GM19397 (cell line): ENCODE data around the gene SARS1.

Source experiments
- ATAC-seq: cut with Tn5 transposase; IDR thresholded peaks from one replicate; pipeline ENCODE4 v1.9.1; 2021; ENCODE audit warnings: mild to moderate bottlenecking, moderate library complexity; ENCODE audit not compliant: unreplicated experiment

SARS1 gene

DNA sequence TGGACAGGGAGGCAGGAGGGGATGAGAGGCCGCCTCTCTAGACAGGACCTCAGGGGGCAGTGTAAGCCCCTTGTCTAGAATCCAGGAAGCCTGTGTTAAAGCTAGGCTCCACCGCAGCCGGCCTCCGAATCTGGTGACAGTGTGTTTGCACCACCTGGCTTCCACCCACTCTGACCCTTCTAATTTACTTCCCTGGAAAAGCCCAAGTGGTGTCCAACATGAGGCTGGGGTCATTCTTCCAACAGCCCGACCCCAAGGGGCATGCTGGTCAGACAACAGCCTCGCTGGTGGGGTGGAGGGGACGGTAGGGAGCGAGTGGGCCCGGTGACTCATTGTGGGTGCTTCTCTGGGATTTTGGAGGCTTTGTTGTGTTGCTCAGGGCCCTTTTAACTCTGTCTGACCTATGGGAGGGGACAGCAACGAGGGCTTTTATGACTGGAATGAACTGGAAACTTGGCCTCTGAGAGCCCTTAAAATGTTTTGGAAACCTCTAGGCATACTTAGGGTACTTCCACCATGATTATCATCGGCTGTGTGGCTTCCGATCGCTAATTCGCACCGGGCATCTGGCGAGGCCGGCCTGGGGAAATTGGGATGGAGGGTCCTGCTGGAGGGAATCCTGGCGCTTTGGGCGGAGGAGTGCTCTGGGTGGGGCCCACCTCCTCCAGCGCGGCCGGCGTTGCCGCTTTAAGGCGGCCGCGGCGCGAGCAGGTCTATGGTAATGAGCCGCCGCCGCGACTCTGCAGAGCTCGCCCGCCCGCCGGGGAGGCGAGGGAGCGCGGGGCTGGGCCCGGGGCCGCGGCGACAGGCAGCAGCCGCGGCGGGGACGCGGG, 35.3 kb downstream of the SARS1 start, which contains the start of gene CELSR2:
Gene CELSR2 (plus strand): TSS at position 743 of the 833 bp plus-strand sequence. CDS start 541 bp downstream, outside the sequence.
- peak; percentile 79 for ATAC-seq

- ATAC-seq = peak; percentile 35
Observed at GRCh38 chr1:109249654-109250401, 36.1 kb downstream of the SARS1 start.

GRCh38 chr1:109250454-109251276, 36.9 kb downstream of the SARS1 start:
- ATAC-seq = no peak

DNA sequence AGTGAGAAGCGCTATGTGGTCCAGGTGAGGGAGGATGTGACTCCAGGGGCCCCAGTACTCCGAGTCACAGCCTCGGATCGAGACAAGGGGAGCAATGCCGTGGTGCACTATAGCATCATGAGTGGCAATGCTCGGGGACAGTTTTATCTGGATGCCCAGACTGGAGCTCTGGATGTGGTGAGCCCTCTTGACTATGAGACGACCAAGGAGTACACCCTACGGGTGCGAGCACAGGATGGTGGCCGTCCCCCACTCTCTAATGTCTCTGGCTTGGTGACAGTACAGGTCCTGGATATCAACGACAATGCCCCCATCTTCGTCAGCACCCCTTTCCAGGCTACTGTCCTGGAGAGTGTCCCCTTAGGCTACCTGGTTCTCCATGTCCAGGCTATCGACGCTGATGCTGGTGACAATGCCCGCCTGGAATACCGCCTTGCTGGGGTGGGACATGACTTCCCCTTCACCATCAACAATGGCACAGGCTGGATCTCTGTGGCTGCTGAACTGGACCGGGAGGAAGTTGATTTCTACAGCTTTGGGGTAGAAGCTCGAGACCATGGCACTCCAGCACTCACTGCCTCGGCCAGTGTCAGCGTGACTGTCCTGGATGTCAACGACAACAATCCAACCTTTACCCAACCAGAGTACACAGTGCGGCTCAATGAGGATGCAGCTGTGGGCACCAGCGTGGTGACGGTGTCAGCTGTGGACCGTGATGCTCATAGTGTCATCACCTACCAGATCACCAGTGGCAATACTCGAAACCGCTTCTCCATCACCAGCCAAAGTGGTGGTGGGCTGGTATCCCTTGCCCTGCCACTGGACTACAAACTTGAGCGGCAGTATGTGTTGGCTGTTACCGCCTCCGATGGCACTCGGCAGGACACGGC, 37.8 kb downstream of the SARS1 start:
- ATAC-seq = no peak

DNA sequence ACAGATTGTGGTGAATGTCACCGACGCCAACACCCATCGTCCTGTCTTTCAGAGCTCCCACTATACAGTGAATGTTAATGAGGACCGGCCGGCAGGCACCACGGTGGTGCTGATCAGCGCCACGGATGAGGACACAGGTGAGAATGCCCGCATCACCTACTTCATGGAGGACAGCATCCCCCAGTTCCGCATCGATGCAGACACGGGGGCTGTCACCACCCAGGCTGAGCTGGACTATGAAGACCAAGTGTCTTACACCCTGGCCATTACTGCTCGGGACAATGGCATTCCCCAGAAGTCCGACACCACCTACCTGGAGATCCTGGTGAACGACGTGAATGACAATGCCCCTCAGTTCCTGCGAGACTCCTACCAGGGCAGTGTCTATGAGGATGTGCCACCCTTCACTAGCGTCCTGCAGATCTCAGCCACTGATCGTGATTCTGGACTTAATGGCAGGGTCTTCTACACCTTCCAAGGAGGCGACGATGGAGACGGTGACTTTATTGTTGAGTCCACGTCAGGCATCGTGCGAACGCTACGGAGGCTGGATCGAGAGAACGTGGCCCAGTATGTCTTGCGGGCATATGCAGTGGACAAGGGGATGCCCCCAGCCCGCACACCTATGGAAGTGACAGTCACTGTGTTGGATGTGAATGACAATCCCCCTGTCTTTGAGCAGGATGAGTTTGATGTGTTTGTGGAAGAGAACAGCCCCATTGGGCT, 38.6 kb downstream of the SARS1 start:
- ATAC-seq = no peak

DNA sequence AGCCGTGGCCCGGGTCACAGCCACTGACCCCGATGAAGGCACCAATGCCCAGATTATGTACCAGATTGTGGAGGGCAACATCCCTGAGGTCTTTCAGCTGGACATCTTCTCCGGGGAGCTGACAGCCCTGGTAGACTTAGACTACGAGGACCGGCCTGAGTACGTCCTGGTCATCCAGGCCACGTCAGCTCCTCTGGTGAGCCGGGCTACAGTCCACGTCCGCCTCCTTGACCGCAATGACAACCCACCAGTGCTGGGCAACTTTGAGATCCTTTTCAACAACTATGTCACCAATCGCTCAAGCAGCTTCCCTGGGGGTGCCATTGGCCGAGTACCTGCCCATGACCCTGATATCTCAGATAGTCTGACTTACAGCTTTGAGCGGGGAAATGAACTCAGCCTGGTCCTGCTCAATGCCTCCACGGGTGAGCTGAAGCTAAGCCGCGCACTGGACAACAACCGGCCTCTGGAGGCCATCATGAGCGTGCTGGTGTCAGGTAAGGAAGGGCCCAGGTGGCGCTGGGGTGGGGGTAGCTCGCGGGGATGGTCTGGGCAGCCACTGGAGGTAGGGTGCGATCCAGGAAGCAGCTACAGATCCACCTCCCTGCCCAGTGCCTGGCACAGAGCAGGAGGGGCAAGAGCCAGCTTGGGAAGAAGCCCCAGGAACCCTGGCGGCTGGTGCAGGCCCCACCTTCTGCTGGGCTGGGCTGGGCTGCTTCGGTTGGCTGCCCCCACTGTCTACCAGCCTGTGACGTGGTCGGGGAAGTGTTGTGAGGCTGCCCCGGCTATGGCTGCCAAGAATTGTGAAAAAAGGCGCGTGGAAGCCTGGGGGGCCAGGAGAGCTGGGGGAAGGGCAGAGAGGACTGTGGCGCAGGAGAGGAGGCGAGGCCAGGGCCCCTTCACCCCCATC, 39.4 kb downstream of the SARS1 start:
- ATAC-seq = no peak

DNA sequence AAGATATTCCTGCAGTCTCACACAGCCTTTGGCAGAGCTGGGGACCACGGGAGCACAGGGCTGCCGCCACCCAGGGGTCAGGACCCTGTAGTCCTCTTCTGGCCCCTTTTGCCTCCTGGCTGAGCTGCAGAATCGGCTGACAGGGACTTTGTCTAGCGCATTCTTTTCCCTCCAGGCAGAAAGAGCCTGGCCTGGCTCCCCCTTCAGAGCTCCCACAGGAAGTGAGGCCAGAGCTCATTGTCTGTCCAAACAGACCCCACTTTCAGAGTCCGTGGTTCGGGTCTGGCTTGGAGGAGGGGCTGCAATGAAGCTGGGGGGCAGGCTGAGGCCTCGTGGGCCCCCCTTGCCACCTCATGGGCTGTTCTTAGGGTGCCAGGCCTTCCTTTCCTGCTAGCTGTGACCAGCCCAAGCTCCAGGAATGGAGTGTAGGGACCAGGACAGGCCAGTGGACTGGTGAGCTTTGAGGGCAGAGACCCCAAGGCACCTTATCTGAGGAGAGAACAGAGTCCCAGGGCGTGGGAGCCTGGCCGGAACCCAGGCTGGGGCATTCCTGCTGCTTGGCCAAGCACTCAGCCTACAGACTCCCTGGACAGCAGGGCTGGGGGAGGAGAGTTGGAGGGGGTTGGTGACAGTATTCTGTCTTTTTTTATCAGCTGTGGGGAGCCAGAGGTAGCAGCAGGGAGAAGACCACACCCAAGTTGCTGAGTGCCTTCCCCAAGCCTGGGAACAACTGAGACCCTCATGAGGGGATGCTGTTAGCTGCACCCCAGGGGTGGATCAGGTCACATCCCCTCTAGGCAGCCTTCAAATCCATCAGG, 40.3 kb downstream of the SARS1 start:
- no peak for ATAC-seq

GRCh38 chr1:109254621-109255096, 40.9 kb downstream of the SARS1 start:
- ATAC-seq = no peak

DNA sequence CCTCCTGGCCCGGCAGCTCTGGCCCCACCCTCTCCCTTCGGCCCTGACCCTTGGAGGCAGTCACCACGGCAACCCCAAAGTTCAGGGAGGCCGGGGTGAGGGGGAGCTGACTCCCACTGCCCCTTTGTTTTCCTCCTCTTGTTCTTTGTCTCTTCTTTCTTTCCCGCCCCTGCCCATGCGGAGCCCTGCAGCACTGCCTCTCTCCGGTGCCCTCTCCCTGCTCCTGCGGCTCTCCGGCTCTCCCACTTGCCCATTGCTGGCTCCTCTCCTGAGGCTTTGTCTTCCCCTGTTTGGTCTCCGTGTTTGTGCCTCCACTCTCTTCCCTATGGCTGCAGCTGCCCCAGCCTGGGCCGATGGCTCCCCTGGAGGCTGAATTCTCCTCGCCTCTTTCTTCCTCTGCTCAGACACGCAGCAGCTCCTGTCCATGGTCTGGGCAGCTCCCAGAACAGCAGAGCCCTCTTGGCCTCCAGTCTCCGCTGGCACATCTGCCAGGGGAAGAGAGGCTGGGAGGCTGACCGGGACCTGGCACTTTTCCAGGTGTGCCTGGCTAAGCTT, 41.5 kb downstream of the SARS1 start:
- no peak for ATAC-seq

- ATAC-seq = no peak
Observed at GRCh38 chr1:109255678-109256077, 42.0 kb downstream of the SARS1 start.

GRCh38 chr1:109256085-109256484, 42.4 kb downstream of the SARS1 start:
- no peak for ATAC-seq

GRCh38 chr1:109256971-109257681, 43.4 kb downstream of the SARS1 start:
- ATAC-seq = no peak

- no peak for ATAC-seq
Observed at GRCh38 chr1:109257682-109258421, 44.1 kb downstream of the SARS1 start.

- no peak for ATAC-seq
Observed at GRCh38 chr1:109258481-109259466, 45.1 kb downstream of the SARS1 start.
